HL-60 (cell line): ENCODE results near the gene C16orf74.

Experiments
- POLR2AphosphoS5 ChIP-seq: IDR thresholded peaks from 2 replicates; pipeline ENCODE4 v1.6.1; 2012; ENCODE audit warnings: low read depth
- REST ChIP-seq: IDR thresholded peaks from 2 replicates; pipeline ENCODE4 v1.6.1; 2012; ENCODE audit warnings: low read depth; ENCODE audit not compliant: insufficient replicate concordance
- TF ChIP-seq, protein P1 (sequence below): IDR thresholded peaks from one replicate; pipeline ENCODE4 v1.5.1; 2011; ENCODE audit warnings: low read length, control low read depth, inconsistent platforms; ENCODE audit not compliant: insufficient read depth

GRCh38 chr16:85750146-85750826 is 610 bp downstream of the C16orf74 start:
- TF ChIP-seq, protein P1, sequence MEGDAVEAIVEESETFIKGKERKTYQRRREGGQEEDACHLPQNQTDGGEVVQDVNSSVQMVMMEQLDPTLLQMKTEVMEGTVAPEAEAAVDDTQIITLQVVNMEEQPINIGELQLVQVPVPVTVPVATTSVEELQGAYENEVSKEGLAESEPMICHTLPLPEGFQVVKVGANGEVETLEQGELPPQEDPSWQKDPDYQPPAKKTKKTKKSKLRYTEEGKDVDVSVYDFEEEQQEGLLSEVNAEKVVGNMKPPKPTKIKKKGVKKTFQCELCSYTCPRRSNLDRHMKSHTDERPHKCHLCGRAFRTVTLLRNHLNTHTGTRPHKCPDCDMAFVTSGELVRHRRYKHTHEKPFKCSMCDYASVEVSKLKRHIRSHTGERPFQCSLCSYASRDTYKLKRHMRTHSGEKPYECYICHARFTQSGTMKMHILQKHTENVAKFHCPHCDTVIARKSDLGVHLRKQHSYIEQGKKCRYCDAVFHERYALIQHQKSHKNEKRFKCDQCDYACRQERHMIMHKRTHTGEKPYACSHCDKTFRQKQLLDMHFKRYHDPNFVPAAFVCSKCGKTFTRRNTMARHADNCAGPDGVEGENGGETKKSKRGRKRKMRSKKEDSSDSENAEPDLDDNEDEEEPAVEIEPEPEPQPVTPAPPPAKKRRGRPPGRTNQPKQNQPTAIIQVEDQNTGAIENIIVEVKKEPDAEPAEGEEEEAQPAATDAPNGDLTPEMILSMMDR, result no peak
- TF ChIP-seq POLR2AphosphoS5 (no peak), REST (no peak)
